Stimulated activated naive CD8-positive, alpha-beta T cell treated with anti-CD3 and anti-CD28 coated beads, Interleukin-15, amount 100 ng/mL, for 72 hours (primary cell): ENCODE measurements around the gene ACBD4.

Source experiments
- ATAC-seq: fragments of 150-1000 bp; cut with Tn5 transposase; 2 replicates; pipeline ENCODE4 v1.10.0; 2021; ENCODE audit warnings: mild to moderate bottlenecking, moderate library complexity
- DNase-seq, 2 donors: peaks; one replicate each; pipeline ENCODE4 v3.0.0; 2021 to 2022
- H3K27ac Mint-ChIP-seq, 2 donors: one replicate each; pipeline ENCODE4 v1.8.0; 2022; ENCODE audit warnings: mild to moderate bottlenecking in 2 of 2, mixed read lengths in 2 of 2, moderate library complexity in 2 of 2
- H3K27me3 Mint-ChIP-seq: one replicate; pipeline ENCODE4 v1.8.0; 2022; ENCODE audit warnings: mixed read lengths
- H3K4me1 Mint-ChIP-seq: one replicate; pipeline ENCODE4 v1.8.0; 2022; ENCODE audit warnings: mild to moderate bottlenecking, mixed read lengths
- H3K4me3 Mint-ChIP-seq, 2 donors: one replicate each; pipeline ENCODE4 v1.8.0; 2022; ENCODE audit warnings: mild to moderate bottlenecking in 2 of 2, mixed read lengths in 2 of 2, moderate library complexity in 1 of 2
- H3K9me3 Mint-ChIP-seq, 2 donors: one replicate each; pipeline ENCODE4 v1.8.0; 2022; ENCODE audit warnings: mixed read lengths in 2 of 2

Gene ACBD4

GRCh38 chr17:45170280-45170930 lies 34.9 kb downstream of the ACBD4 start:
- peaks cover 38% of the 10 kb centered on the region for H3K4me1 Mint-ChIP-seq
- no peaks in the 10 kb centered on the region for H3K9me3 Mint-ChIP-seq
- ATAC-seq (no peak), DNase-seq (no peak)
- no peaks in the 10 kb centered on the region for H3K27me3 Mint-ChIP-seq
- H3K27ac Mint-ChIP-seq, result peak overlapping the region; percentile 60 to 93
- peak overlapping the region; percentile 47 to 72 for H3K4me3 Mint-ChIP-seq

- ATAC-seq (no peak), DNase-seq (no peak)
- H3K27ac Mint-ChIP-seq, result peak overlapping the region; percentile 82 to 93
- no peaks in the 10 kb centered on the region for H3K9me3 Mint-ChIP-seq
- H3K4me1 Mint-ChIP-seq, result peaks cover 42% of the 10 kb centered on the region
- H3K27me3 Mint-ChIP-seq, result no peaks in the 10 kb centered on the region
- peak overlapping the region; percentile 47 to 72 for H3K4me3 Mint-ChIP-seq
These were observed 35.4 kb downstream of the ACBD4 start for GRCh38 chr17:45170931-45171337.

DNA sequence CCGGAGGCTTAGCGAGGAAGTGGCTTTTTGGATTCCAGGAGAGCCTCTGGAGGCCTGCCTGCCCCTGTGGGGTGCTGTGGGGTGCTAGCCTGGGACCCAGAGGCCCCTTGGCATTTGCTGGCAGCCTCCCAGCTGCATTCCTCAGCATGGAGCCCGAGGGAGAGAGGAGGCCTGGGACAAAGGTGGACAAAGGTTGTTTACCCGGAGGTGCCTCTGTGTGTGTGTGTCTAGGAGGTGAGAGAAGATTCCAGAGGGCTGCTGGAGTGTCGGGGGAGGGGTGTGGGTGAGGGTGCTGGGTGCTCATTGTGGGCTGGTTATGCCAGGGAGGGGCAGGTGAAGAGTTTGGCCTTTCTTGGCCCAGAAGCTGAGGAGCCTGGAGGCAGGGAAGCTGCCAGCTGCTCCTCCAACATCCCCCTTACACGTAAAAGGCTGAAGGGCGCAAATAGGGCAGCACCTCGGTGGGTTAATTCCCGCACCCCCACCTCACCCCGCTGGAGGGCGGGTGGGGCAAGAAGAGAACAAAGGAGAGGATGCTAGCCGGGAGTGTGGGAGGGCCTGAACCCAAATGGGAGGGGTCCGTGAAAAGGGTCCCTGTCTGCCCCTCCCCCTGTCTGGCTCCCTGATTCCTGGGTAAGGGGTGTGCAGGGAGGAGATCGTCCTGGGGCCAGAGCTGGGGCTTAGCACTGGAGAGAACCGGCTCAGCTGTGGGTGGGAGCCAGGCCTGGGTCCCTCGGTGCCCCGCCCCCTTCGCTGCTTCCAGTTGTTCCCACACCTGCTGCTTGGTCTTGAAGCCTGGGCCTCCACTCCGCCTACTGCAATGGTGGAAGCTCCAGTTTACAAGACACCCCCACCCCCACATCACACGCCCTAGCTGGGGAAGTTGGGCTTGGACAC lies 36.1 kb downstream of the ACBD4 start:
- ATAC-seq (no peak), DNase-seq (no peak)
- no peaks in the 10 kb centered on the region for H3K27me3 Mint-ChIP-seq
- peaks cover 43% of the 10 kb centered on the region for H3K4me1 Mint-ChIP-seq
- no peaks in the 10 kb centered on the region for H3K9me3 Mint-ChIP-seq
- H3K27ac Mint-ChIP-seq, result peak overlapping the region; percentile 93 to 94
- peak overlapping the region; percentile 84 to 88 for H3K4me3 Mint-ChIP-seq

DNA sequence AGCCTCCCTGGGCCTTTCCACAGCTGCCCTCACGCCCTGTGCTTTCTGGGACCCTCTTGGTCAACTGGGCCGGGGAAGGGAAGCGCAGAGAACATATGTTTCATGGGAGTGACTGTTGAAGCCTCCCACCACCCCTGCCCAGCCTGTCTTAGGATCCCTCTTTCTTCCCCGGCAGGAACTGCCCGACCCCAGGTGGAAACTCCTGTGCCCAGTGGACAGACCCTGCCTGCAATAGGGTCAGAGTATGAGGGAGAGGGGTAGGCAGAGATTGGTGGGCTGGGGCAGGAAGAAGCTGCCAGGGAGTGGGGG lies 36.7 kb downstream of the ACBD4 start:
- Mint-ChIP-seq H3K4me3 (peak overlapping the region; percentile 84 to 88), H3K9me3 (no peaks in the 10 kb centered on the region), H3K27ac (peak overlapping the region; percentile 93 to 94), H3K27me3 (no peaks in the 10 kb centered on the region), H3K4me1 (peaks cover 43% of the 10 kb centered on the region)
- ATAC-seq (no peak), DNase-seq (no peak)

- Mint-ChIP-seq H3K9me3 (no peaks in the 10 kb centered on the region), H3K27me3 (no peaks in the 10 kb centered on the region), H3K4me1 (peaks cover 43% of the 10 kb centered on the region), H3K4me3 (peak overlapping the region; percentile 84 to 88), H3K27ac (peak overlapping the region; percentile 93 to 94)
- DNase-seq (peak; percentile 54 to 74), ATAC-seq (peak; percentile 88)
These were observed 37.2 kb downstream of the ACBD4 start for GRCh38 chr17:45172541-45173286.

DNA sequence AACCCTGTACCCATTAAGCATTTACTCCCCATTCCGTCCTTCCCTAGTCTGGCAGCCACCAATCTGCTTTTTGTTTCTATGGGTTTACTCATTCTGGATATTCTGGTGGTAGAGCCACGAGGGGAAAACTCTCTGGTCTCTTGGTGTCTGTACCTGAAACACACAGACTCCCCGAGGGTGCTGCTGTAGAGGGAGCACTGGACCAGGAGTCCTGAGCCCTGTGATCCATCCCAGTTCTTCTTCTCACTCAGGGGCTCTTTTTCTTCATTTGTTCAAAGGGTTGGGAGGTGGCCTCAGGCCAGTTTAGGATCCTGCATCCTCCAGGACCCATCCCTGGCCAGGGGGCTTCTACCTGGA lies 40.2 kb downstream of the ACBD4 start:
- ATAC-seq, result no peak
- Mint-ChIP-seq H3K9me3 (no peaks in the 10 kb centered on the region), H3K4me3 (no peak overlapping the region), H3K27me3 (no peaks in the 10 kb centered on the region), H3K4me1 (peaks cover 35% of the 10 kb centered on the region), H3K27ac (no peak overlapping the region)
- DNase-seq, result no peak

DNA sequence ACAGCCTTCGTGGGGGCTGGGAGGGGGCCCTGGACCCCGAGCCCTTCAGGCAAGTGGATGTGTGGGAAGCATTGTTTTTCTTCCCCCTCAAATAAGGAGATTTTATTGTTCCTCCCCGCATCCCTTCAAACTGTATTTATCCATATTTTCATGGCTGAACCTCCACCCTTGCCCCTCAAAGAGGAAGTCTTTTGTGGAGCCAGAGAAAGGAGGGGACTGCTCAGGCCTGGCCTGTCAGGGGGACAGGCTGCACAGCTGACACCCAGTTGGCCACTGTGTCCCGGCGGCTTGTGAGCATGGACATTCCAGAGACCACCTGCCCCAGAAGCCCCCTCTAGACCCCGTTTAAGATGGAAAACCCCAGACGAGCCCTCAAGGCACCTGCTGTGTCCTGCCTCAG lies 42.1 kb downstream of the ACBD4 start:
- no peak overlapping the region for H3K4me3 Mint-ChIP-seq
- peaks cover 16% of the 10 kb centered on the region for H3K4me1 Mint-ChIP-seq
- ATAC-seq (no peak), DNase-seq (no peak)
- H3K9me3 Mint-ChIP-seq, result no peaks in the 10 kb centered on the region
- no peaks in the 10 kb centered on the region for H3K27me3 Mint-ChIP-seq
- no peak overlapping the region for H3K27ac Mint-ChIP-seq

DNA sequence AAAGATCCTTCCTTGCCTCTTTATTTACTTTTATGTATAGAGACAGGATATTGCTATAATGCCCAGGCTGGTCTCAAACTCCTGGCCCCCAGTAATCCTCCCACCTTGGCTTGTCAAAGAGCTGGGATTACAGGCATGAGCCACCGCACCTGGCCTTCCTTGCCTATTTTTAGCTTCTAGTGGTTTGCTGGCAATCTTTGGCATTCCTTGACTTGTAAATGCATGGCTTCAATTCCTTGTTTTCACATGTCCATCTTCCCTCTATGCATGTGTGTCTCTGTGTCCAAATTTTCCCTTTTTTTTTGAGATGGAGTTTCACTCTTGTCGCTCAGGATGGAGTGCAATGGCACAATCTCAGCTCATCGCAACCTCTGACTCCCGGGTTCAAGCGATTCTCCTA lies 48.7 kb downstream of the ACBD4 start:
- DNase-seq (no peak), ATAC-seq (no peak)
- Mint-ChIP-seq H3K27me3 (no peaks in the 10 kb centered on the region), H3K4me1 (no peaks in the 10 kb centered on the region), H3K4me3 (no peak overlapping the region), H3K9me3 (no peaks in the 10 kb centered on the region), H3K27ac (no peak overlapping the region)

DNA sequence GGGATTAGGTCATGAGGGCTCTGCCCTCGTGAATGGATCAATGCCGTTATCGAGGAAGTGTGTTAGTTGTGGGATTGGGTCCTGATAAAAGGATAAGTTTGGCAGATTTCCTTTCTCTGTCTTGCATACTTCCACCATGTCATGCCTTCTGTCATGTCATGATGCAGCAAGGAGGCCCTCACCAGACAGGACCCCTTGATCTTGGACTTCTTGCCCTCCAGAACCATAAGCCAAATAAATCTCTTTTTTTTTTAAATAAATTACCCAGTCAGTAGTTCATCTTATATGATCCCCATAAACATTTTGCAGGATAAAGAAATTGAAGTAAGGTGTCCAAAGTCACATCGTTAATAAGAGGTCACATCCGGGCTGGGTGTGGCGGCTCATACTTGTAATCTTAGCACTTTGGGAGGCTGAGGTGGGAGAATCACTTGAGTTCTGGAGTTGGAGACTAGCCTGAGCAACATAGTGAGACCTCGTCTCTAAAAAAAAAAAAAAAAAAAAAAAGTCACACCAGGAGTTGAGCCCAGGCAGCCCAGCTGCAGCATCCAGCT lies 51.4 kb downstream of the ACBD4 start:
- no peak overlapping the region for H3K4me3 Mint-ChIP-seq
- H3K9me3 Mint-ChIP-seq, result no peaks in the 10 kb centered on the region
- no peak overlapping the region for H3K27ac Mint-ChIP-seq
- ATAC-seq (no peak), DNase-seq (no peak)
- no peaks in the 10 kb centered on the region for H3K4me1 Mint-ChIP-seq
- no peaks in the 10 kb centered on the region for H3K27me3 Mint-ChIP-seq

DNA sequence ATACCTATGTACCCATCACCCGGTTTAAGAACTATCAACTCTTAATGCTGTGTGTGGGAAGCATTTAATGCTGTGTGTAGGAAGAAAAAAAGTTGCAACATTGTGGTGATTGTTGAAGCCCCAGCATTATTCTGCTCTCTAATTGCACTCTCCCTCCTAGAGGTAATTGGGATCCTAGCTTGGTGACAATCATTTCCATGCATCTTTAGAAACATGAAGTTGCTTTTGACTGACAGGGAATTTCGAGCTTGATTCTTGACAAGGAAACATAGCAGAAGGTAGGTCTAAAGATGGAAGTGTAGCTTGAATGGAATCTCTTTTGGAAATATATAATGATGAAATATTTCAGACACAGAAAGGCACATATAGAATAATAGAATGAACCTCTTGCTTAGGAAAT lies 53.5 kb downstream of the ACBD4 start:
- Mint-ChIP-seq H3K9me3 (no peaks in the 10 kb centered on the region), H3K4me1 (no peaks in the 10 kb centered on the region), H3K27me3 (no peaks in the 10 kb centered on the region), H3K4me3 (no peak overlapping the region), H3K27ac (no peak overlapping the region)
- DNase-seq (no peak), ATAC-seq (no peak)

GRCh38 chr17:45190503-45191255 lies 55.2 kb downstream of the ACBD4 start:
- DNase-seq (no peak), ATAC-seq (no peak)
- Mint-ChIP-seq H3K4me1 (no peaks in the 10 kb centered on the region), H3K9me3 (no peaks in the 10 kb centered on the region), H3K4me3 (no peak overlapping the region), H3K27me3 (no peaks in the 10 kb centered on the region), H3K27ac (no peak overlapping the region)
